HG03575 (cell line): Measurements from ENCODE around the gene CAP2.
"Not testable (repeated sequence)": the region's sequence is repeated elsewhere in the genome, so short reads cannot be mapped to it uniquely, and the experiment has no call there.

Source experiments
- ATAC-seq: cut with Tn5 transposase; IDR thresholded peaks from one replicate; pipeline ENCODE4 v1.9.1; 2021; ENCODE audit not compliant: unreplicated experiment, insufficient number of reproducible peaks, low FRiP score; ENCODE audit errors: extremely low read depth

The CAP2 gene

DNA sequence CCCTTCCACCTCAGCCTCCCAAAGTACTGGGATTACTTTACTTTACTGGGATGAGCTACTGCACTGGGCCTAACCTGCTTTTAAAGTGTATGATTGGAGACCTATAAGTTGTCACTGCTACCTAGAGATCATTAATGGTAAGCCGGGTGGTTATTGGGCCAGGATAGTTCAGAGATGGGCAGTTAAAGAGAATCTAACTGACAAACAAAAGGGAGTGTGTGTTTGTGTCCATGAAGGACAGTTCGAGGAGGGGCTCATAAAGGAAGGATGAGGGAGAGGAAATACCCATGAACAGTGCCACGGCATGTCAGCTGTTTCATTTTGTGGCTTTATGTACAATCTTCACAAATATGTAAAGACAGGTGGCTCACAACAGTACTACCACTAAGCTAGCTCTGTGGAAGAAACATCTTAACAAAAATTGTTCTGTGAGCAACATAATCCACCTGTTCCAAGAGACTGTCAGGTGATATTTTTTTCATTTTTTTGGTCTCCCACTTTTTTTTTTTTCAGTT, 137.0 kb downstream of the CAP2 start:
- ATAC-seq: no peak

DNA sequence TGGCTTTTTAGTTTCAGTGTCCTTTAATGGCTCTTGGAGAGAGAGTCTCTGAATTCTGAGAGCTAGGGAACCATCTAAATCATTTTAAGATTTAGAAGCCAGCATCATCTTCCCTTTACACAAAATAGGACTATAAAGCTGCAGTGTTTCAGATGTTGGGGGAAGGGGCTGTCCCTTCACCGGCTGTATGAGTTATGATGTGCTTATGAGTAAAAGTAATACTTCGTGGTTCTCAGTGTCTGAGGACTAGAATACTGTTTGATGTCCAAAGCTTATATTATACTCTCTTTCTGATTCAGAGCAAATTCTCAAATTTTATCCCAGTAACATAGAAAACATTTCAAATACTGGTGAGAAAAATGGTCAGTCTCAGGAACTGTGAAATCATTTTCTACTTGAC, 143.2 kb downstream of the CAP2 start:
- no peak for ATAC-seq

DNA sequence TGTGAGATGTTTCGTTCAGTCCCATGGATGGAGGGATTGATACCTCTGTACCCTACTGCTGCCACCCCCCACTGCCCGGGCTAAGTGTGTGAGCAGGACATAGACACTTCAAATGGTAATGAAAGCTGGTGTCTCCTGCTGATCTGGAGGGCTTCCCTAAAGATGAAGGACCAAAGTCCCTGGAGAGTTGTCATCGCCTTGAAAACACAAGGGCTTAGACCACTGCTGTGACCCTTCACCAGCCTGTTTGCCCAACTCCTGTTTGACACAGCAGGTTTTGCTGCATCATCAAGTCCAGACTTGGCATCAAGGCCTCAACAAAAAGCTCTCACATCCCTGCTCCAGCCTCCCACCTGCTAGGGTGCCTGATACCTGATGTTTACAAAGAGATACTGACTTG, 148.8 kb downstream of the CAP2 start:
- ATAC-seq: no peak

DNA sequence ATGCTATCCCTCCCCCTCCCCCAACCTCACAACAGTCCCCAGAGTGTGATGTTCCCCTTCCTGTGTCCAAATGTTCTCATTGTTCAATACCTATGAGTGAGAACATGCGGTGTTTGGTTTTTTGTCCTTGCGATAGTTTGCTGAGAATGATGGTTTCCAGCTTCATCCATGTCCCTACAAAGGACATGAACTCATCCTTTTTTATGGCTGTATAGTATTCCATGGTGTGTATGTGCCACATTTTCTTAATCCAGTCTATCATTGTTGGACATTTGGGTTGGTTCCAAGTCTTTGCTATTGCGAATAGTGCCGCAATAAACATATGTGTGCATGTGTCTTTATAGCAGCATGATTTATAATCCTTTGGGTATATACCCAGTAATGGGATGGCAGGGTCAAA, 152.3 kb downstream of the CAP2 start:
- not testable (repeated sequence) for ATAC-seq

DNA sequence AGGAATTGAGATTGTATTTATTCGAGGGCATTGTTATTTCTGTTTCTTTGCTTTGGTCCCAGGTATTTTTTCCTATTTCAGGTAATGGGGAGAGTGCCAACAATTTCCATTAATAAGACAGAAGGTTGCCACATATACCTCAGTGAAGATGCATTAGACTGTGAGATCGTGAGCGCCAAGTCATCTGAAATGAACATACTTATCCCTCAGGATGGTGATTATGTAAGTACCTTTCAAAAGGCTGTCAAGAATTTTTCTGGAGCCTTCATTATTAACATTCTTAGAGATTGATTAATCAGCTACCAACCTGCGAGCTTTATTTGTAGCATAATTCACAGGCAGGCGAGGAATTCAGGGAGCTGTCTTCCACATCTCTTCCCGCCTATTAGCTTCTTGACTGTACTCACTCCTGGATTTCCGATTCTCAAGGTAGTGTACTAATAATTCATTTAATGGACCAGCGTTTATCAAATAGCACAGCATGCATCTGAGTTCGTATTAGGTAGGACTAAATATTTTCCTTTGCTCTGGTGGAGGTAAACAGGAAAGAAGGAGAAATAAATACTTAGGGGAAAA, 158.1 kb downstream of the CAP2 start:
- ATAC-seq: no peak

DNA sequence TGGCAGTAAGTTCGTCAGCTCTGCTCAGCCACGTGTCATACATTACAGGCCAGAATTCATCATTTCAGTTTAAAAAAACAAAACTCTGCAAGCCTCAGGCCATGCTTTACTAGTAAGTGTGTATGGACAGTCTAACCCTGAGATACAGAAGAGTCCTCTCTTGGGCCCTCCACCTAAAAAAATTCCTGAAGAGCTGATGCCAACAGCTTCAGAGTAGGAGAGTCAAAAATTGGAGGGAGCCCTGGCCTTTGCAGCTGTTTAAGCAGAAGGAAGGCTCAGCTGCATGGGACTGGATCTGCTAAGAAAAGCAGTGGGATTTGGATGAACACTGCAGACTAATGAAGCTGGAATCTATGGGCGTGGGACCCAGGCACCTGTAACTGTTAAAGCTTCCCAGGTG, 159.5 kb downstream of the CAP2 start:
- no peak for ATAC-seq

DNA sequence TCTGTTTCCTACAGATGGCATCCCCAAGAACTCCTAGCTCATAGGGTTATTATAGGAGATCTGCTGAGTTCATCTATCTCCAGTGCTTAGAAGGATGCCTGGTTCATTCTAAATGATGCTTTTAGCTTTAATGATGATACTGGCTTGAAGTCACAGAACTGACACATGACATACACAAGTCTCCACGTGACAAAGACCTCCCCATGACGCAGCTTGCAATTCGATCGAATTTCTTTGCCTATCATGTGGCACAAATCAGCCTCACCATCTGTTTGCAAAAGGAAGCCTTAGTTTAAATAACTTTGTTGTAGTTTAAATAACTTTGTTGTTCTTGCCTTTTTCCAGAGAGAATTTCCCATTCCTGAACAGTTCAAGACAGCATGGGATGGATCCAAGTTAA, 162.6 kb downstream of the CAP2 start:
- no peak for ATAC-seq

DNA sequence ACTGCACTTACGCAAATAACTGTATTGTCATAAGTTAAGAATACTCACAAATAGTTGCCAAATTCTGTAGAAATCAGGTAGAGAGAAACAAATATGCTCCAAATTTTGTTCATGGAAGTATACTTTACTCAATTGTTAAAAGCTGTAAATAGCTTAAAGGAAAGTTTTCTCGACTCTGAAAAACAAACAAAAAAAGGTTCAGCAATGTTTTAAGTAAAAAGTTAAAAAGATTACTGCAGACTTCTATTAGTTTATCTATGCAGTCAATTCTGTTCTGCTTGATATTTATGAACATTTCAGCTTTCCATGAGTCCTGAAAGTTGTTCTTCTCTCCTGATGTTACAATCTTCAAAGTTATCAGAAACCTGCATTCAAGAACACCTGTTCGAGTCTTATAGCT, 169.2 kb downstream of the CAP2 start:
- no peak for ATAC-seq

DNA sequence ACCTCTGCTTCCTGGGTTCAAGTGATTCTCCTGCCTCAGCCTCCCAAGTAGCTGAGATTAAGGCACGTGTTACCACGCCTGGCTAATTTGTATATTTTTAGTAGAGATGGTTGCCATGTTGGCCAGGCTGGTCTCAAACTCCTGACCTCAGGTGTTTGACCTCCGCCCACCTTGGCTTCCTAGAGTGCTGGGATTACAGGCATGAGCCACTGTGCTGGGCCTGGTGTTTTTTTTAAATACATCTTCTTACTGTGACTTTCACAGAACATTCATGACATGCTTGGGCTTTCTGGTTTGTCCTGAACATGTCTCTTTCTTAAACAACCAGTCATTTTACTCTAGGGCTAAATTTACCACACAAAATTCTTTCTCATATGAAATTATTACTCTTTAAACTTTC, 172.0 kb downstream of the CAP2 start:
- no peak for ATAC-seq

DNA sequence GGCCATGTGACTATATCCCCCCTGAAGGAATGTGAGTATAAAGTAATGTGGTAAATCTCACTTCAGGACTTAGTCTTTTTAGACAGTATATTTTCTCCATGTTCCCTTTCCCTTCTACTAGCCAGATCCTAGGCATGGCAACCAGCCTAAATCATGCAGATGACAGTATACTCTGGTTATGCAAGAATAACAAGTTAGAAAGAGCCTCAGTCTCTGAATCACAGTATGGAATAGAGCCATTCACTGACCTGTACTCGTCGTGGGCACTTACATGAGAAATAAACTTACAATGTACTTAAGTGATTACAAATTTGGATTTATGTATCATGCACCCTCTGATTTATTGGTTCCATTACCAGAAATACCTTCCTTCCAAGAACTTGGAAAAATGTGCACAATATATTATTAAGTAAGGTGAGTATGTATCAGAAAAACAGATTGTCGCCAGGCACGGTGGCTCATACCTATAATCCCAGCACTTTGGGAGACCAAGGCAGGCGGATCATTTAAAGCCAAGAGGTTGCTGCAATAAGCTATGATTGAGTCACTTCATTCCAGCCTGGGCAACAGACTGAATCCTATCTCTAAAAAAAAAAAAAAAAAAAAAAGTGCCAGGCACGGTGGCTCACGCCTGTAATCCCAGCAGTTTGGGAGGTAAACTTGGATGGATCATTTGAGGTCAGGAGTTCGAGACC, 181.6 kb downstream of the CAP2 start:
- no peak for ATAC-seq

DNA sequence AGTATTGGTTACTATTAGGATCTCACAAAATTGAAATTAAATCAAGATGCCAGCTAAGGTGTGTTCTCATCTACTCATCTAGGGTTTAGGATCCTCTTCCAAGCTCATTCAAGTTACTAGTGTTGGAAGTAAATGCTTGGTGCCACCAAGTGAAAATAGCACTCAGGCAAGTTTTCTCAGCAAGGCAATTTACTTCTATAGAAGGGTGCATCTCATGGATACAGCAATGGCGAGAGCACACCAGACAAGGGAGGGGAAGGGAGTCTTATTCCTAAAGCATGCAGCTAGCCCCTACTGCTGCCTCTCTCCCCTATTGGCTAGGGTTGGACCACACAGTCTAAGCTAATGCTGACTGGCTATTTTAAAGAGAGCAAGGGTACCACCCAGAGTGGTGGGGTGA, 183.7 kb downstream of the CAP2 start:
- ATAC-seq: no peak

DNA sequence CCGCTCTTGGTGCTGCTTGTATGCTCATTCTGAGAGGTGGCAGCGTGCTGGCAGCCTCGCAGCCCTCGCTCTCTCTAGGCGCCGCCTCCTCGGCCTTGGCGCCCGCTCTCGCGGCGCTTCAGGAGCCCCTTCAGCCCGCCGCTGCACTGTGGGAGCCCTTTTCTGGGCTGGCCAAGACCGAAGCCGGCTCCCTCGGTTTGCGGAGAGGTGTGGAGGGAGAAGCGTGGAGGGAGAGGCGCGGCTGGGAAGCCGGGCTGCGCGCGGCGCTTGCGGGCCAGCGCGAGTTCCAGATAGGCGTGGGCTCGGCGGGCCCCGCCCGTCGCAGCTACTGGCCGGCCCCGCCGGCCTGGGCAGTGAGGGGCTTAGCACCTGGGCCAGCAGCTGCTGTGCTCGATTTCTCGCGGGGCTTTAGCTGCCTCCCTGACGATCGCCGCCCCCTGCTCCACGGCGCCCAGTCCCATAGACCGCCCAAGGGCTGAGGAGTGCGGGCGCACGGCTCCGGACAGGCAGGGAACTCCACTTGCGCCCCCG, 187.2 kb downstream of the CAP2 start:
- no peak for ATAC-seq

DNA sequence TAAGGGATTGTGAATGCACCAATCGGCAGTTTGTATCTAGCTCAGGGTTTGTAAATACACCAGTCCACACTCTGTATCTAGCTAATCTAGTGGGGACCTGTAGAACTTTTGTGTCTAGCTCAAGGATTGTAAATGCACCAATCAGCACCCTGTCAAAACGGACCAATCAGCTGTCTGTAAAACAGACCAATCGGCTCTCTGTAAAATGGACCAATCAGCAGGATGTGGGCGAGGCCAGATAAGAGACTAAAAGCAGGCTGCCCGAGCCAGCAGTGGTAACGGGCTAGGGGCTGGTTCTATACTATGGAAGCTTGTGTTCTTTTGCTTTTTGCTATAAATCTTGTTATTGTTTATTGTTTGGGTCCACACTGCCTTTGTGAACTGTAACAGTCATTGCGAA, 187.9 kb downstream of the CAP2 start:
- not testable (repeated sequence) for ATAC-seq

DNA sequence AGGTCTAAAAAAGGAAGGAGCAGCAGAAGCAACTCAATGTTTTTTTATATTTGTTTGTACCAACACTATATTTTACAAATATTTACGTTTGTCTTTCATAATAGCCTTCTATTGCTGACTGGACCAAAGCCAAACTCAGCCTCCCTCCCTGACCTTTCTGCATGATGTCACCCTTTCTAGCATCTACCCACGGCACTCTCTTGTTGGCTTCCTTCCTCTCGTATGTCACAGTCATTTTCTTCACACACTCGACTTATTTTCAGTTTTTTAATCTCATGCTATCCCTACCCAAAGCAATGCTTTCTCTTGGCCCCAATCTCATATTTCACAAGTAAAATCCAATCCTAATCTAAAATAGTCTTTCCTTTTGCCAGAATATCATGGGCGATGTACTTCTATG, 190.4 kb downstream of the CAP2 start:
- ATAC-seq: no peak

DNA sequence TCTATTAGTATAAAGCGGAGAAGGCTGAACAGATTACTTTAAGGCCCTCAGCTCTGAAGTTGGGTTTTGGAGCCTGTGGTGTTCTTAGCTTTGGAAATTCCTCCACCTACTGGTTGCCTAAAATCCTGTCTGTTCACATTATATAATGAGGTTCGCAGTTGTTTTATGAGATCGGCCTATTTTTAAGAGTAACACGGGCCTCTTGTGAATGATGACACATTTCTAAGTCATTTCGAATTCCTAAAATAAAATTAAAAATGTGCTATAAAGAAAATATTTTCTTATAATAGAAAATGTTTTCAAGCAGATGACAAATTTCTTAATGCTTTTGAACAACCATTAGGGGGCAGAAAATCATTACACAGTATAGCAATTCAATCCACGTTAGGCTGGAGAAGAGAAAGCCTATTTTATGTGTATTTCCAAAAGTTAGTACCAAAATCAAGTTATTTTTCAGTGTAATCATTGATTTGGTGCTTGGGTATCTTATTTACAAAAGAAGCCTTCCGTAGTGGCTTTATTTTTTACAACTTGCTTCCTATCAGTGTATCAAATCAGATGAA, 190.9 kb downstream of the CAP2 start:
- no peak for ATAC-seq

DNA sequence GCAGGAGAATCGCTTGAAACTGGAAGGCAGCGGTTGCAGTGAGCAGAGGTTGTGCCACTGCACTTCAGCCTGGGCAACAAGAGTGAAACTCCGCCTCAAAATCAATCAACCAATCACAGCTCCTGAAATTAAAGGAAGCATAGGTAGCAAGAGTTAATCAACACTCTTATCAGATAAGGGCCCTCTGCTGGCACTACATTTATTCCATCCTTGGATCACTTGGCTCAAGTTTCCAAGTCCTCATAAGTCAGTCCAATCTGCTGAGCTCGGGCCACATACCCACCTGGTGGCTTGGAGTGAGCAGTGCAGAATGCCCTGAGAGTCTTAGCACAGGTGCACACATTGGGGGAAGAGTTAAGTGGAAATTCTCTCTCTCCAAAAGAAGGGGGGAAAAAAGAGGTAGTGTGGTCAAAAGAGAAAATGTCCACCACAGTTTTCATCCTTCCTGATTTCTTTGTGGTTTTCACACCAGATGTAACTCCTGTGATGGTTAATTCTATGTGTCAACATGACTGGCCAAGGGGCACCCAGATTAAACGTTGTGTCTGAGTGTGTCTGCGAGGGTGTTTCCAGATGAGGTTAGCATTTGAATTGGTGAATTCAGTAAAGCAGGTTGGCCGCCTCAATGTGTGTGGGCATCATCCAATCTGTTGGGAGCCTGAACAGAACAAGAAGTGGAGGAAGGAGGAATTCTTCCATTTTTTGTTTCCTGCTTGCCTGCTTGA, 192.5 kb downstream of the CAP2 start:
- ATAC-seq: no peak

DNA sequence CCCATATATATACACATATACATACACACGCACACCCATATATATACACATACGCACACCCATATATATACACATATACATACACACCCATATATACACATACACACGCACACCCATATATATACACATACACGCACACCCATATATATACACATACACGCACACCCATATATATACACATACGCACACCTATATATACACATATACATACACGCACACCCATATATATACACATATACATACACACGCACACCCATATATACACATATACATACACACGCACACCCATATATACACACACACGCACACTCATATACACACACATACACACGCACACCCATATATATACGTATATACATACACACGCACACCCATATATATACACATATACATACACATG, 193.2 kb downstream of the CAP2 start:
- not testable (repeated sequence) for ATAC-seq

DNA sequence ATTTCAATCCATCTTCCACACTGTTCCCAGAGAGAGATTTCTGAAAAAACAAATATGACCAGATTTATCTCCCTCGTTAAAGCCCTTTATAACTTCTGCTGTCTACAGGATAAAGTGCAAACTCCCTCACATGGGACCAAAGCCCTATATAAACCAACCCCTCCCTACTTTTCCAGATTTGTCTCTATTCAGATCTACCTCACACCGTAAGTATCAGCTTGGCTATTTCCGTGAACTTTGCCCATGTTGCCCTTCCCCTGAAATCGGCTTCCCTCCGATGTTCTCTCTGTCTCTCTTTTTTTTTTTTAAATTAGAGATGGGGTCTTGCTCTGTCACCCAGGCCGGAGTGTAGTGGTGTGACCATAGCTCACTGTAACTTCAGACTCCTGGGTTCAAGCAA, 194.6 kb downstream of the CAP2 start:
- ATAC-seq: no peak

DNA sequence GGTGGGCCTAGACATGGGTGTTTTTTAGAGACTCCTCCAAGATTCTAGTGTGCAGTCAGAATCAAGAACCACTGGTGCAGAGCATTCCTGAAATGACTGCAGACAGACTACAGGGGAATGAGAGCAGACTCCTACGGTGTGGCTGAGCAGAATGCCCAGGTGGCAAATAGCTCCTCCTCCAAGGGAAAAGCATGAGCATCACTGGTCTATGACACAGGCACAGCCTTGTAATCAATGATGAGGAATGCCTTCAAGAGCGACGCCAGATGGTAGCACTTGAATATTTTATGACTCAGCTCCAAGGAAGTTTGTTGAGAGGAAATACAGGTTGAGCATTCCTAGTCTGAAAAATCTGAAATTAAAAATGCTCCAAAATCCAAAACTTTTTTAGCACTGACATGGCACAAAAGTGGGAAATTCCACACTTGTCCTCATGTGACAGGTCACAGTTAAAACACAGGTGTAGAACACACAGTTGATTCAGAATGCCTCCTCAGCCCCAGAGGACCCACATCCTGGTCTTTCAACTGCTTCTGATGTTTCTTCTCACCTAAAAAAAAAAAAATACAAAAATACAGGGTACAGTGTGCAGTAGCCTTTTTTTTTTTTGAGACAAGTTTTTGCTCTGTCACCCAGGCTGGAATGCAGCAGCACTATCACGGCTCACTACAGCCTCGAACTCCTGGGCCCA, 196.2 kb downstream of the CAP2 start:
- ATAC-seq: no peak
